H1 (cell line): ENCODE measurements around the gene ZNF586. TPM values are rescaled to one million over a fixed set of nuclear protein-coding genes. Genes with fewer than 3 reads are reported as not detected.

Experiments
- CTCF ChIA-PET: fragments of 300-600 bp; sonication (Branson Sonifier 250); formaldehyde crosslinking; loops from one replicate; lab custom pipeline; 2021; ENCODE audit not compliant: partially characterized antibody; lab: Charles Lee
- POLR2A ChIA-PET: fragments of 300-600 bp; sonication (Branson Sonifier 250); formaldehyde crosslinking; loops from one replicate; lab custom pipeline; 2021; ENCODE audit warnings: inconsistent platforms; ENCODE audit not compliant: partially characterized antibody; lab: Charles Lee
- DNase-seq, 2 experiments: peaks; one replicate each; pipeline versions ENCODE4 v3.0.0 to v3.0.0-alpha.2; 2010 to 2022; ENCODE audit warnings: low spot score in 2 of 2, low read depth in 1 of 2, mixed read lengths in 1 of 2
- FAIRE-seq: peaks from 2 replicates; lab custom pipeline; 2011; peaks lifted over from hg19 to GRCh38; lab: Jason Lieb, UNC
- H2AFZ ChIP-seq: 2 replicates; pipeline ENCODE4 v1.8.1; 2012; ENCODE audit warnings: low read length, inconsistent platforms
- H2AK5ac ChIP-seq: 2 replicates; pipeline ENCODE4 v1.6.1; 2013; ENCODE audit warnings: low read depth, low read length
- H2BK120ac ChIP-seq: replicated peaks from 2 replicates; pipeline ENCODE3; 2013; ENCODE audit warnings: low read depth, low read length, inconsistent platforms
- H2BK12ac ChIP-seq: 2 replicates; pipeline ENCODE4 v1.6.1; 2013; ENCODE audit warnings: low read depth, low read length
- H2BK15ac ChIP-seq: 2 replicates; pipeline ENCODE4 v1.6.1; 2013; ENCODE audit warnings: low read length
- H2BK20ac ChIP-seq: 2 replicates; pipeline ENCODE4 v1.6.1; 2013; ENCODE audit warnings: low read length
- H2BK5ac ChIP-seq: 2 replicates; pipeline ENCODE4 v1.6.1; 2013; ENCODE audit warnings: low read depth, low read length
- H3K14ac ChIP-seq: 2 replicates; pipeline ENCODE4 v1.6.1; 2013; ENCODE audit warnings: inconsistent platforms; ENCODE audit not compliant: insufficient read length
- H3K18ac ChIP-seq: 2 replicates; pipeline ENCODE4 v1.6.1; 2013; ENCODE audit warnings: low read length; ENCODE audit errors: extremely low read depth
- H3K23ac ChIP-seq: 2 replicates; pipeline ENCODE4 v1.6.1; 2013; ENCODE audit warnings: inconsistent platforms; ENCODE audit not compliant: insufficient read length
- H3K23me2 ChIP-seq: 2 replicates; pipeline ENCODE4 v1.6.1; 2013; ENCODE audit warnings: low read depth, low read length
- H3K27ac ChIP-seq: 2 replicates; pipeline ENCODE4 v1.6.1; 2011; ENCODE audit warnings: low read depth, low read length, inconsistent platforms
- H3K27me3 ChIP-seq, 4 experiments: replicated peaks in 1 of 4; 1 replicate in 1 of 4; 2 replicates in 3 of 4; pipeline versions ENCODE4 v1.6.1 to v1.8.1; 2011 to 2013; ENCODE audit warnings: low read length in 3 of 4, mild to moderate bottlenecking in 3 of 4, inconsistent platforms in 2 of 4, mixed read lengths in 2 of 4, moderate library complexity in 1 of 4; ENCODE audit not compliant: control insufficient read depth in 3 of 4, insufficient read depth in 3 of 4; ENCODE audit errors: extremely low read depth in 1 of 4
- H3K36me3 ChIP-seq, 4 experiments: 2 replicates each; pipeline versions ENCODE4 v1.6.1 to v1.8.1; 2011 to 2013; ENCODE audit warnings: mild to moderate bottlenecking in 4 of 4, low read length in 3 of 4, moderate library complexity in 2 of 4, control low read depth in 1 of 4, inconsistent platforms in 1 of 4; ENCODE audit not compliant: insufficient read depth in 4 of 4, control insufficient read depth in 2 of 4
- H3K4ac ChIP-seq: replicated peaks from 2 replicates; pipeline ENCODE3; 2013; ENCODE audit warnings: low read length, low read depth, mixed read lengths, inconsistent platforms; ENCODE audit not compliant: insufficient read length
- H3K4me1 ChIP-seq, 4 experiments: replicated peaks in 1 of 4; 1 replicate in 1 of 4; 2 replicates in 3 of 4; pipeline versions ENCODE4 v1.6.1 to v1.8.1; 2011 to 2013; ENCODE audit warnings: low read length in 3 of 4, inconsistent platforms in 2 of 4, mixed read lengths in 1 of 4; ENCODE audit not compliant: insufficient read depth in 4 of 4, control insufficient read depth in 3 of 4
- H3K4me2 ChIP-seq, 2 experiments: 2 replicates each; pipeline versions ENCODE4 v1.6.1 to v1.8.1; 2011 to 2013; ENCODE audit warnings: low read depth in 2 of 2, low read length in 2 of 2, control low read depth in 1 of 2, inconsistent platforms in 1 of 2, mild to moderate bottlenecking in 1 of 2; ENCODE audit not compliant: insufficient read depth in 1 of 2
- H3K4me3 ChIP-seq, 4 experiments: fragments of 200-600, 300-600 bp in 1 of 4; sonication (generic), shearing (Covaris generic), sonication (Bioruptor Twin) in 1 of 4; 2 replicates each; pipeline versions ENCODE4 v1.5.1 to v1.8.1; 2011 to 2016; ENCODE audit warnings: low read length in 4 of 4, low read depth in 3 of 4, control low read depth in 2 of 4, inconsistent platforms in 2 of 4, mild to moderate bottlenecking in 2 of 4, mixed read lengths in 1 of 4, moderate library complexity in 1 of 4; ENCODE audit not compliant: insufficient read depth in 2 of 4; ENCODE audit errors: extremely low read depth in 1 of 4
- H3K56ac ChIP-seq: replicated peaks from 2 replicates; pipeline ENCODE3; 2013; ENCODE audit warnings: low read depth, mild to moderate bottlenecking, mixed read lengths, low read length, inconsistent platforms; ENCODE audit not compliant: insufficient read length
- H3K79me1 ChIP-seq: 2 replicates; pipeline ENCODE4 v1.6.1; 2013; ENCODE audit warnings: low read depth, low read length, control low read depth
- H3K79me2 ChIP-seq, 2 experiments: 2 replicates each; pipeline versions ENCODE4 v1.6.1 to v1.8.1; 2012 to 2013; ENCODE audit warnings: low read length in 2 of 2, mild to moderate bottlenecking in 2 of 2, inconsistent platforms in 1 of 2; ENCODE audit not compliant: insufficient read depth in 2 of 2, control insufficient read depth in 1 of 2
- H3K9ac ChIP-seq, 4 experiments: replicated peaks in 1 of 4; 1 replicate in 1 of 4; 2 replicates in 3 of 4; pipeline versions ENCODE4 v1.6.1 to v1.8.1; 2011 to 2013; ENCODE audit warnings: low read depth in 3 of 4, low read length in 3 of 4, control low read depth in 2 of 4, mild to moderate bottlenecking in 2 of 4, moderate library complexity in 2 of 4, inconsistent platforms in 1 of 4; ENCODE audit errors: extremely low read depth in 1 of 4
- H3K9me3 ChIP-seq, 2 experiments: 2 replicates each; pipeline versions ENCODE4 v1.6.1 to v1.8.1; 2012 to 2013; ENCODE audit warnings: mild to moderate bottlenecking in 2 of 2, moderate library complexity in 2 of 2, control low read depth in 1 of 2, inconsistent platforms in 1 of 2, low read depth in 1 of 2, low read length in 1 of 2, mixed read lengths in 1 of 2; ENCODE audit not compliant: insufficient read depth in 2 of 2
- H4K20me1 ChIP-seq, 2 experiments: replicated peaks in 1 of 2; 2 replicates each; pipeline versions ENCODE3 to v1.8.1; 2011 to 2013; ENCODE audit warnings: inconsistent platforms in 2 of 2, low read length in 2 of 2, mild to moderate bottlenecking in 1 of 2; ENCODE audit not compliant: insufficient read depth in 2 of 2, control insufficient read depth in 1 of 2
- H4K5ac ChIP-seq: 2 replicates; pipeline ENCODE4 v1.6.1; 2013; ENCODE audit warnings: low read length, low read depth, mixed read lengths, inconsistent platforms; ENCODE audit not compliant: insufficient read length
- H4K8ac ChIP-seq: 2 replicates; pipeline ENCODE4 v1.8.0; 2013; ENCODE audit warnings: mild to moderate bottlenecking, moderate library complexity, low read length, inconsistent platforms; ENCODE audit not compliant: insufficient read depth; ENCODE audit errors: extremely low read depth
- H4K91ac ChIP-seq: replicated peaks from 2 replicates; pipeline ENCODE3; 2013; ENCODE audit warnings: low read length, mixed read lengths, inconsistent platforms; ENCODE audit not compliant: insufficient read length
- ASH2L ChIP-seq: fragments of 200-600, 300-600 bp; sonication (generic); IDR thresholded peaks from one replicate; pipeline ENCODE4 v1.7.1; 2017; ENCODE audit warnings: low read length
- CEBPB ChIP-seq: IDR thresholded peaks from 2 replicates; pipeline ENCODE4 v1.6.1; 2012; ENCODE audit warnings: low read depth, low read length
- EGR1 ChIP-seq: IDR thresholded peaks from 2 replicates; pipeline ENCODE4 v1.6.1; 2011; ENCODE audit warnings: low read depth, low read length, borderline replicate concordance
- EP300 ChIP-seq, 2 experiments: IDR thresholded peaks; 1 replicate in 1 of 2; 2 replicates in 1 of 2; pipeline ENCODE4 v1.6.1; 2011 to 2012; ENCODE audit warnings: low read depth in 2 of 2, low read length in 2 of 2, mild to moderate bottlenecking in 2 of 2, borderline replicate concordance in 1 of 2, inconsistent platforms in 1 of 2, moderate library complexity in 1 of 2
- EZH2 ChIP-seq: fragments of 200-600 bp; sonication (generic); IDR thresholded peaks from 2 replicates; pipeline ENCODE4 v1.7.1; 2012; ENCODE audit warnings: low read depth, mild to moderate bottlenecking, moderate library complexity, low read length, inconsistent platforms; ENCODE audit not compliant: severe bottlenecking
- GTF2F1 ChIP-seq: IDR thresholded peaks from 2 replicates; pipeline ENCODE4 v1.6.1; 2012; ENCODE audit warnings: low read depth, low read length, improper control_type of control experiment, borderline replicate concordance
- HDAC6 ChIP-seq: IDR thresholded peaks from one replicate; pipeline ENCODE4 v1.7.1; 2012; ENCODE audit warnings: low read depth, mild to moderate bottlenecking, inconsistent platforms, low read length, moderate library complexity
- SIN3A ChIP-seq, 2 experiments: IDR thresholded peaks in 1 of 2; conservative IDR thresholded peaks in 1 of 2; 2 replicates each; pipeline ENCODE4 v1.6.1; 2011 to 2012; ENCODE audit warnings: low read length in 2 of 2, improper control_type of control experiment in 1 of 2, low read depth in 1 of 2, mild to moderate bottlenecking in 1 of 2
- WGBS, 2 experiments: shearing (Covaris generic) in 1 of 2; methylation state at CpG; one replicate each; pipeline versions ENCODE4 v1.1.6 to v1.1.7; 2013 to 2015; ENCODE audit warnings: low lambda C conversion rate in 2 of 2, mixed read lengths in 2 of 2, inconsistent platforms in 1 of 2, low coverage in 1 of 2, missing lambda C conversion rate in 1 of 2; ENCODE audit not compliant: insufficient replicate concordance in 2 of 2, insufficient coverage in 1 of 2, insufficient read length in 1 of 2; ENCODE audit errors: extremely low coverage in 1 of 2, missing lambda C conversion rate in 1 of 2; 5-methylcytosine and 5-hydroxymethylcytosine counted together
- polyA plus RNA-seq, 7 experiments: library from polyadenylated mRNA; depleted of rRNA in 3 of 7; stranded (reverse) in 5 of 7; unstranded in 2 of 7; fragments of >200 nt in 5 of 7; fragments of 200-250 nt in 2 of 7; gene quantifications; 1 replicate in 5 of 7; 2 replicates in 1 of 7; 4 replicates in 1 of 7; pipeline versions ENCODE4 v1.2.1 to v1.2.3, GENCODE V29; 2011 to 2013; ENCODE audit warnings: missing spikeins in 2 of 7, mixed read lengths in 2 of 7
- total RNA-seq: library from RNA; stranded (reverse); fragmentation: NEBNext Ultra II Directional; extraction: Animal tissue kit (Norgen Biotek cat#: 25700); gene quantifications from 2 replicates; pipeline ENCODE4 v1.2.1, GENCODE V29; 2021
- TF ChIP-seq, protein P1 (sequence below), 3 experiments: IDR thresholded peaks; 1 replicate in 2 of 3; 2 replicates in 1 of 3; pipeline versions ENCODE4 v1.5.1 to v1.6.1; 2011; ENCODE audit warnings: low read length in 3 of 3, mild to moderate bottlenecking in 3 of 3, inconsistent platforms in 2 of 3, low read depth in 1 of 3, moderate library complexity in 1 of 3; ENCODE audit not compliant: insufficient read depth in 1 of 3; ENCODE audit errors: control extremely low read depth in 1 of 3
- TF ChIP-seq, protein P2 (sequence below): IDR thresholded peaks from 2 replicates; pipeline ENCODE4 v1.6.1; 2012; ENCODE audit warnings: inconsistent platforms

ZNF586 gene
- total and polyA plus RNA-seq, 2 of the 8 experiments (the other 6 are each of a cell fraction or from before 2014, with no cell fraction given) = 8.1 to 15.5 TPM

DNA sequence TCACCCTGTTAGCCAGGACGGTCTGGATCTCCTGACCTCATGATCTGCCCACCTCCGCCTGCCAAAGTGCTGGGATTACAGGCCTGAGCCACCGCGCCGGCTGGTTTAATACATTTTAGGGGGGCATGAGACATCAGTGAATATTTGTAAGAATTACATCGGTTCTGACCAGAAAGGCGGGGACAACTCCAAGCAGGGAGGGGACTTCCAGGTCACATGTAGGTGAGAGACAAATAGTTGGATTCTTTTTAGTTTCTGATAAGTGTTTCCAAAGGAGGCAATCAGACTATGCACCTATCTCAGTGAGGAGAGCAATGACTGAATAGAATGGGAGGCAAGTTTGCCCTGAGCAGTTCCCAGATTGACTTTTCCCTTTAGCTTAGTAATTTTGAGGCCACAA, 48.9 kb downstream of the ZNF586 start:
- H3K4me2 ChIP-seq = peak overlapping the region in 1 of 2 experiments; percentile 67; a peak in 1 of 4 replicates
- no peak overlapping the region for H3K14ac ChIP-seq
- no peak overlapping the region for H2AFZ ChIP-seq
- no peaks in the 10 kb centered on the region for H3K9me3 ChIP-seq
- H4K91ac ChIP-seq = no peak overlapping the region
- DNase-seq (no peak), FAIRE-seq (no peak)
- H3K23me2 ChIP-seq = peaks cover 7% of the 10 kb centered on the region
- H3K4ac ChIP-seq = no peak overlapping the region
- no peak overlapping the region for H2BK5ac ChIP-seq
- H3K9ac ChIP-seq = no peak overlapping the region
- H3K27me3 ChIP-seq = no peaks in the 10 kb centered on the region
- peak overlapping the region in 1 of 4 experiments; percentile 94; a peak in 1 of 8 replicates for H3K4me3 ChIP-seq
- WGBS, 2 experiments = 84% methylated on average over 7 of the region's 7 CpGs; no CpG with 5 or more reads in 1 of the 2 experiments
- H4K8ac ChIP-seq = no peak overlapping the region
- no peak overlapping the region for H3K27ac ChIP-seq
- H3K56ac ChIP-seq = no peak overlapping the region
- peaks cover 6% of the 10 kb centered on the region in 2 experiments for H4K20me1 ChIP-seq
- ChIA-PET CTCF (interaction anchor here (0.8 to 3.8 kb wide), 3 partner anchors 11 to 1749 kb away, joined by 3 to 15 read pairs (median 5); partner anchors contain the start of genes ZNF587B and ZNF776), POLR2A (interaction anchor here (1.3 to 5.6 kb wide), 9 partner anchors 11 to 117 kb away, joined by 3 to 52 read pairs (median 7); partner anchors contain the start of genes ZNF418, ZNF587B, ZNF776 and ZNF814)
- H2BK12ac ChIP-seq = no peak overlapping the region
- no peak overlapping the region for H2BK120ac ChIP-seq
- H2BK15ac ChIP-seq = no peak overlapping the region
- no peak overlapping the region for H2BK20ac ChIP-seq
- peaks cover 3 to 7% (median 5%) of the 10 kb centered on the region in 4 experiments for H3K4me1 ChIP-seq
- H3K79me2 ChIP-seq = peaks cover 14 to 46% of the 10 kb centered on the region in 2 experiments
- no peak overlapping the region for H3K18ac ChIP-seq
- no peak overlapping the region for H4K5ac ChIP-seq
- no peak overlapping the region for H3K23ac ChIP-seq
- H3K79me1 ChIP-seq = peaks cover 4% of the 10 kb centered on the region; the same call in 1 of the 2 replicates
- peaks cover 0 to 10% (median 0%) of the 10 kb centered on the region in 4 experiments; a peak in 2 of 8 replicates for H3K36me3 ChIP-seq
- H2AK5ac ChIP-seq = no peak overlapping the region
- TF ChIP-seq, protein P1, sequence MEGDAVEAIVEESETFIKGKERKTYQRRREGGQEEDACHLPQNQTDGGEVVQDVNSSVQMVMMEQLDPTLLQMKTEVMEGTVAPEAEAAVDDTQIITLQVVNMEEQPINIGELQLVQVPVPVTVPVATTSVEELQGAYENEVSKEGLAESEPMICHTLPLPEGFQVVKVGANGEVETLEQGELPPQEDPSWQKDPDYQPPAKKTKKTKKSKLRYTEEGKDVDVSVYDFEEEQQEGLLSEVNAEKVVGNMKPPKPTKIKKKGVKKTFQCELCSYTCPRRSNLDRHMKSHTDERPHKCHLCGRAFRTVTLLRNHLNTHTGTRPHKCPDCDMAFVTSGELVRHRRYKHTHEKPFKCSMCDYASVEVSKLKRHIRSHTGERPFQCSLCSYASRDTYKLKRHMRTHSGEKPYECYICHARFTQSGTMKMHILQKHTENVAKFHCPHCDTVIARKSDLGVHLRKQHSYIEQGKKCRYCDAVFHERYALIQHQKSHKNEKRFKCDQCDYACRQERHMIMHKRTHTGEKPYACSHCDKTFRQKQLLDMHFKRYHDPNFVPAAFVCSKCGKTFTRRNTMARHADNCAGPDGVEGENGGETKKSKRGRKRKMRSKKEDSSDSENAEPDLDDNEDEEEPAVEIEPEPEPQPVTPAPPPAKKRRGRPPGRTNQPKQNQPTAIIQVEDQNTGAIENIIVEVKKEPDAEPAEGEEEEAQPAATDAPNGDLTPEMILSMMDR (IDR thresholded peaks at IDR 0.05; ENCODE audit: control extremely low read depth in 1 of 3, insufficient read depth in 1 of 3, low read depth in 1 of 3, low read length in 3 of 3) = no peak
- TF ChIP-seq HDAC6 = no peak
- no peak for TF ChIP-seq GTF2F1
- TF ChIP-seq CEBPB = no peak
- TF ChIP-seq EZH2 = no peak
- TF ChIP-seq, protein P2, sequence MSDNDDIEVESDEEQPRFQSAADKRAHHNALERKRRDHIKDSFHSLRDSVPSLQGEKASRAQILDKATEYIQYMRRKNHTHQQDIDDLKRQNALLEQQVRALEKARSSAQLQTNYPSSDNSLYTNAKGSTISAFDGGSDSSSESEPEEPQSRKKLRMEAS = no peak
- no peak for TF ChIP-seq EGR1
- TF ChIP-seq SIN3A (conservative IDR thresholded peaks at IDR 0.05 in 1 of 2, IDR thresholded peaks at IDR 0.05 in 1 of 2; ENCODE audit: low read depth in 1 of 2, low read length in 2 of 2) = no peak
- TF ChIP-seq ASH2L = no peak
- TF ChIP-seq EP300 (IDR thresholded peaks at IDR 0.05; ENCODE audit: borderline replicate concordance in 1 of 2, low read depth in 2 of 2, low read length in 2 of 2) = no peak
